OCI-LY7 (cell line): ENCODE results near the gene AP2A1. TPM values are rescaled to one million over a fixed set of nuclear protein-coding genes. Genes with fewer than 3 reads are reported as not detected.

ENCODE experiments used
- BruUV-seq: library from RNA; stranded (reverse); fragments of 400-500 nt; replicated peaks from 2 replicates; lab custom pipeline; 2021; lab: Mats Ljungman, UMichigan
- CTCF ChIA-PET: fragments of 300-600 bp; sonication (Branson Sonifier 250); formaldehyde crosslinking; loops from one replicate; lab custom pipeline; 2022; ENCODE audit warnings: antibody characterized with exemption; ENCODE audit not compliant: unreplicated experiment; lab: Charles Lee
- POLR2A ChIA-PET: fragments of 300-600 bp; sonication (Branson Sonifier 250); formaldehyde crosslinking; loops from one replicate; lab custom pipeline; 2022; ENCODE audit warnings: antibody characterized with exemption; lab: Charles Lee
- DNase-seq: peaks from one replicate; pipeline ENCODE4 v3.0.0-alpha.2; 2015; ENCODE audit warnings: low spot score
- H2AFZ ChIP-seq: fragments of 200-600 bp; sonication (generic), shearing (Covaris generic); 2 replicates; pipeline ENCODE4 v1.6.1; 2014; ENCODE audit warnings: mild to moderate bottlenecking, antibody characterized with exemption, low read length, moderate library complexity
- H3K27ac ChIP-seq: fragments of 200-600 bp; sonication (generic); 2 replicates; pipeline ENCODE4 v1.5.1; 2014; ENCODE audit warnings: mixed run types, low read depth, mild to moderate bottlenecking, moderate library complexity, low read length, inconsistent platforms; ENCODE audit not compliant: poor library complexity, severe bottlenecking
- H3K36me3 ChIP-seq: fragments of 200-600 bp; sonication (generic); 2 replicates; pipeline ENCODE4 v1.6.1; 2014; ENCODE audit warnings: mild to moderate bottlenecking, antibody characterized with exemption, low read length, moderate library complexity, mixed read lengths; ENCODE audit not compliant: insufficient read depth
- H3K4me1 ChIP-seq: fragments of 200-600 bp; sonication (generic); 2 replicates; pipeline ENCODE4 v1.5.1; 2014; ENCODE audit warnings: mild to moderate bottlenecking, low read length; ENCODE audit not compliant: insufficient read depth, poor library complexity, severe bottlenecking
- H3K4me2 ChIP-seq: fragments of 200-600 bp; sonication (generic); 2 replicates; pipeline ENCODE4 v1.6.1; 2014; ENCODE audit warnings: mild to moderate bottlenecking, low read length
- H3K4me3 ChIP-seq: fragments of 200-600 bp; sonication (generic); 2 replicates; pipeline ENCODE4 v1.5.1; 2014; ENCODE audit warnings: mild to moderate bottlenecking, low read depth, low read length; ENCODE audit not compliant: poor library complexity, severe bottlenecking
- H3K79me2 ChIP-seq: fragments of 200-600 bp; sonication (generic); 2 replicates; pipeline ENCODE4 v1.6.1; 2016; ENCODE audit warnings: low read depth, mild to moderate bottlenecking, low read length, moderate library complexity, mixed read lengths; ENCODE audit not compliant: insufficient read depth
- H3K9me2 ChIP-seq: fragments of 200-600 bp; sonication (generic); 2 replicates; pipeline ENCODE4 v1.6.1; 2016; ENCODE audit warnings: mild to moderate bottlenecking, low read length, mixed read lengths; ENCODE audit not compliant: insufficient read depth
- H3K9me3 ChIP-seq: fragments of 200-600 bp; sonication (generic); 2 replicates; pipeline ENCODE4 v1.6.1; 2014; ENCODE audit warnings: mild to moderate bottlenecking, mixed run types, low read length, mixed read lengths
- H4K20me1 ChIP-seq: fragments of 200-600 bp; sonication (generic); 2 replicates; pipeline ENCODE4 v1.6.1; 2014; ENCODE audit warnings: mild to moderate bottlenecking, antibody characterized with exemption, low read length, moderate library complexity, mixed read lengths; ENCODE audit not compliant: insufficient read depth
- EZH2phosphoT487 ChIP-seq: fragments of 200-600 bp; sonication (generic); IDR thresholded peaks from 2 replicates; pipeline ENCODE4 v1.6.1; 2018; ENCODE audit warnings: low read depth, borderline replicate concordance, mild to moderate bottlenecking, mixed run types, antibody characterized with exemption, low read length, moderate library complexity, mixed read lengths
- intact Hi-C: fragments of 100-400 bp; cut with micrococcal nuclease; formaldehyde crosslinking; loops from one replicate; pipeline ENCODE4 v1.10.0; 2022; ENCODE audit not compliant: unreplicated experiment
- total RNA-seq, 2 experiments: library from RNA; depleted of rRNA in 1 of 2; stranded (reverse); fragments of >200 nt in 1 of 2; shearing (Covaris generic) in 1 of 2; gene quantifications; 2 replicates each; pipeline ENCODE4 v1.2.3, GENCODE V29; 2014 to 2022
- TF ChIP-seq, protein P1 (sequence below): fragments of 200-600 bp; sonication (generic); conservative IDR thresholded peaks from 2 replicates; pipeline ENCODE4 v1.5.1; 2014; ENCODE audit warnings: mild to moderate bottlenecking, antibody characterized with exemption, low read length, moderate library complexity, mixed read lengths

Gene AP2A1
- total RNA-seq, 2 experiments from 2014 or later: 46.9 to 47.4 TPM

DNA sequence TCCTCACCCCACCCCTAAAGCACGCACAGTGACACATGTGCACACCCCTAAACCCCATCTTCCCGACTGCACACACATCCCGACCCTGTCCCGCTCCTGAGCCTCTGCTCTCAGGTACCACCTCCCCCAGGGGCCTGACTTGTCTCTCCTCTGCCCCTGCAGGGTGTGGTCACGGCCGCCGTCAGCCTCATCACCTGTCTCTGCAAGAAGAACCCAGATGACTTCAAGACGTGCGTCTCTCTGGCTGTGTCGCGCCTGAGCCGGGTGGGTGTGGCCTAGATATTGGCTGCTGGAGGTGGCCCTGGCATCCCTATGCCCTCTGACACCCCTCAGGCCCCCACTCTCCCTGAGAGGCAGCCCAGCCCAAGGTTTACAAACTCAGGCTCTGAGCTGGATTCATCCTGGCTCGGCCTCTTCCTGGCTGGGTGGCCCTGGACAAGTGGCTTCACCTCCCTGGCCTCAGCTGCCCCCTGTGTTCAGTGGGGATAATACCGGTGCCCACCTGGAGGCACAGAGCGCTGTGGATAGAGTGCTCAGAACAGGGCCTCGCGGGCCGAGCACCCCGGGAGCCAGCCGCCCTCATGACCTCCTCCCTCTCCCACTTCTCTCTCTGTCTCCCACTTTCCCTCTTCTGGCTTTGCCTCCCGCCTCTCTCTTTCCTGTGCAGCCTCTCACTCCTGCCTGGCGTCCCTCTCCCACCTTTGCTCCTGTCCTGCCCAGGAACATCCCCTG, 26.2 kb downstream of the AP2A1 start:
- H3K4me3 ChIP-seq: no peak overlapping the region
- BruUV-seq: no TSS peak
- no peak overlapping the region for H3K4me2 ChIP-seq
- CTCF ChIA-PET: no interaction called here
- TF ChIP-seq EZH2phosphoT487: no peak
- TF ChIP-seq, protein P1, sequence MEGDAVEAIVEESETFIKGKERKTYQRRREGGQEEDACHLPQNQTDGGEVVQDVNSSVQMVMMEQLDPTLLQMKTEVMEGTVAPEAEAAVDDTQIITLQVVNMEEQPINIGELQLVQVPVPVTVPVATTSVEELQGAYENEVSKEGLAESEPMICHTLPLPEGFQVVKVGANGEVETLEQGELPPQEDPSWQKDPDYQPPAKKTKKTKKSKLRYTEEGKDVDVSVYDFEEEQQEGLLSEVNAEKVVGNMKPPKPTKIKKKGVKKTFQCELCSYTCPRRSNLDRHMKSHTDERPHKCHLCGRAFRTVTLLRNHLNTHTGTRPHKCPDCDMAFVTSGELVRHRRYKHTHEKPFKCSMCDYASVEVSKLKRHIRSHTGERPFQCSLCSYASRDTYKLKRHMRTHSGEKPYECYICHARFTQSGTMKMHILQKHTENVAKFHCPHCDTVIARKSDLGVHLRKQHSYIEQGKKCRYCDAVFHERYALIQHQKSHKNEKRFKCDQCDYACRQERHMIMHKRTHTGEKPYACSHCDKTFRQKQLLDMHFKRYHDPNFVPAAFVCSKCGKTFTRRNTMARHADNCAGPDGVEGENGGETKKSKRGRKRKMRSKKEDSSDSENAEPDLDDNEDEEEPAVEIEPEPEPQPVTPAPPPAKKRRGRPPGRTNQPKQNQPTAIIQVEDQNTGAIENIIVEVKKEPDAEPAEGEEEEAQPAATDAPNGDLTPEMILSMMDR: no peak
- peaks cover 76% of the 10 kb centered on the region for H3K36me3 ChIP-seq
- POLR2A ChIA-PET: no interaction called here
- DNase-seq: no peak
- no peaks in the 10 kb centered on the region for H3K9me3 ChIP-seq
- H3K4me1 ChIP-seq: no peaks in the 10 kb centered on the region
- intact Hi-C loops: no loop called here
- H2AFZ ChIP-seq: no peak overlapping the region
- H4K20me1 ChIP-seq: no peaks in the 10 kb centered on the region
- no peak overlapping the region for H3K27ac ChIP-seq
- H3K79me2 ChIP-seq: no peaks in the 10 kb centered on the region
- H3K9me2 ChIP-seq: no peaks in the 10 kb centered on the region

DNA sequence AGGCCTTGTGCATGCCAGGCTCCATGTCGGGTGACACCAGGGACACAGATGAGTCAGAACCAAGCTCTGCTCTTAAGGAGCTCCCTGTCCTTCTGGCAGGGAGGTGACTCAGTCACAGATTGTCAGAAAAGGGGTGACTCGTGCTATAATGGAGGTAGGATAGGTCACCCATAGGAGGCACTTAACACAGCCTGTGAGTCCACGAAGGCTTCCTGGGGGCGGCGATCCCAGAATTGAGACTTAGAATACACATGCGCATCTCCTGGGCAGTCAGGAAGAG, 26.7 kb downstream of the AP2A1 start:
- Histone ChIP-seq H3K4me1 (no peaks in the 10 kb centered on the region), H4K20me1 (no peaks in the 10 kb centered on the region), H3K79me2 (no peaks in the 10 kb centered on the region), H3K4me3 (no peak overlapping the region), H3K36me3 (peaks cover 78% of the 10 kb centered on the region), H3K27ac (no peak overlapping the region), H3K4me2 (no peak overlapping the region), H3K9me3 (no peaks in the 10 kb centered on the region), H3K9me2 (no peaks in the 10 kb centered on the region), H2AFZ (no peak overlapping the region)
- TF ChIP-seq, protein P1: no peak
- no peak for TF ChIP-seq EZH2phosphoT487
- intact Hi-C loops: no loop called here
- POLR2A ChIA-PET: interaction anchor here (0.7 kb wide), 1 partner anchor 19 kb away, joined by 3 read pairs; no protein-coding TSS in a partner anchor
- CTCF ChIA-PET: no interaction called here
- BruUV-seq: no TSS peak
- DNase-seq: no peak

DNA sequence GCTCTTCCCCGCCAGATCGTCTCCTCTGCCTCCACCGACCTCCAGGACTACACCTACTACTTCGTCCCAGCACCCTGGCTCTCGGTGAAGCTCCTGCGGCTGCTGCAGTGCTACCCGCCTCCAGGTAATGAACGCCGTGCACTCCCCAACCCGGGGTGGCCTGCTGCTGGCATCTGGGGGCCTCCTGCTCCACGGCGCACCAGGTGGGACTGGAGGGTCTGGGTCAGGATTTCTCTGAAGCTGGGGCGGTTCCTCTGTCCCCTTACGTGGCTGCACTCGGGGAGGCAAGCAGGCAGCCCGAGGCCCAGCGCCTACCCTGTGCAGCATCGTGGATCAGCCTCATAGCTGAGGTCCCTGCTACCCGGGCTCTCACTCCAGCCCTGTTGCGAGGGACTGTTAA, 28.8 kb downstream of the AP2A1 start:
- Histone ChIP-seq H3K4me2 (no peak overlapping the region), H3K9me2 (no peaks in the 10 kb centered on the region), H3K36me3 (peaks cover 84% of the 10 kb centered on the region), H4K20me1 (no peaks in the 10 kb centered on the region), H3K9me3 (no peaks in the 10 kb centered on the region), H3K4me3 (no peak overlapping the region), H3K79me2 (no peaks in the 10 kb centered on the region), H2AFZ (no peak overlapping the region), H3K27ac (no peak overlapping the region), H3K4me1 (no peaks in the 10 kb centered on the region)
- ChIA-PET CTCF (no interaction called here), POLR2A (no interaction called here)
- TF ChIP-seq, protein P1: no peak
- TF ChIP-seq EZH2phosphoT487: no peak
- intact Hi-C loops: no loop called here
- BruUV-seq: no TSS peak
- DNase-seq: no peak
